Measurements from ENCODE around the gene KRT84.
A peak's percentile ranks its signal among the peaks of the same experiment; 100 is the strongest.
"Not testable (repeated sequence)": the region's sequence is repeated elsewhere in the genome, so short reads cannot be mapped to it uniquely, and the experiment has no call there.

Gene KRT84

DNA sequence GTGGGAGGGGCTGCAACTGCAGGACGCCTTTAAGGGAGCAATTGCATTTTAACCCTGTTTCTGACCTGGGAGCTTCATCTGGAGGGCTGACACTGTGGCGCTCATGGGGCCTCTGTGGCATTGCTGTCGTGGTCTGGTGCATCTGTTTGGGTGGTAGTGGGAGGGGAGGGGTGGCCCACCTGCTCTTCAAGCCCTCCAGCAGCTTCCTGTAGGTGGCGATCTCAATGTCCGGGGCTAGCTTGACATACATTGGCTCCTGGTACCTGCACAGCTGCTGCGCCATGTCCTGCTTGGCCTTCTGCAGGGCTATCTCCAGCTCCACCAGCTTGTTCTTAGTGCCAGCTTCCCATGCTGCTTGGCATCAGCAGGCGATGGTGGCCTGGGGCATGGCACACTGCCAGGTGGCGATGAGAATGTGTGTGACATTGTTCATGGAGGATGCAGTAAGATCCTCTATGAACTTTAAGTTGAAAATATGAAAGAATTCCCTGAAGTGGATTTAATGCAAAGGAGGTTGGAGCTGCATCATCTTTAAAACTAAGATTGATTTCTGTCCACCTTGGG lies 28.4 kb upstream of the KRT84 start:
- H3K4me3 ChIP-seq (replicated peaks in 1 of 2; ENCODE audit: low read depth in 2 of 2, low read length in 2 of 2) = no peak overlapping the region
- TF ChIP-seq, protein P1, sequence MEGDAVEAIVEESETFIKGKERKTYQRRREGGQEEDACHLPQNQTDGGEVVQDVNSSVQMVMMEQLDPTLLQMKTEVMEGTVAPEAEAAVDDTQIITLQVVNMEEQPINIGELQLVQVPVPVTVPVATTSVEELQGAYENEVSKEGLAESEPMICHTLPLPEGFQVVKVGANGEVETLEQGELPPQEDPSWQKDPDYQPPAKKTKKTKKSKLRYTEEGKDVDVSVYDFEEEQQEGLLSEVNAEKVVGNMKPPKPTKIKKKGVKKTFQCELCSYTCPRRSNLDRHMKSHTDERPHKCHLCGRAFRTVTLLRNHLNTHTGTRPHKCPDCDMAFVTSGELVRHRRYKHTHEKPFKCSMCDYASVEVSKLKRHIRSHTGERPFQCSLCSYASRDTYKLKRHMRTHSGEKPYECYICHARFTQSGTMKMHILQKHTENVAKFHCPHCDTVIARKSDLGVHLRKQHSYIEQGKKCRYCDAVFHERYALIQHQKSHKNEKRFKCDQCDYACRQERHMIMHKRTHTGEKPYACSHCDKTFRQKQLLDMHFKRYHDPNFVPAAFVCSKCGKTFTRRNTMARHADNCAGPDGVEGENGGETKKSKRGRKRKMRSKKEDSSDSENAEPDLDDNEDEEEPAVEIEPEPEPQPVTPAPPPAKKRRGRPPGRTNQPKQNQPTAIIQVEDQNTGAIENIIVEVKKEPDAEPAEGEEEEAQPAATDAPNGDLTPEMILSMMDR (IDR thresholded peaks at IDR 0.05; ENCODE audit: low read depth, low read length) = no peak
- no peak for DNase-seq (ENCODE audit: low read depth in 2 of 2)

- no peak overlapping the region for H3K4me3 ChIP-seq (replicated peaks in 1 of 2; ENCODE audit: low read depth in 2 of 2, low read length in 2 of 2)
- no peak for DNase-seq (ENCODE audit: low read depth in 2 of 2)
- TF ChIP-seq, protein P1 (IDR thresholded peaks at IDR 0.05; ENCODE audit: low read depth, low read length) = no peak
These were observed 27.8 kb upstream of the KRT84 start for GRCh38 chr12:52413202-52413601.

DNA sequence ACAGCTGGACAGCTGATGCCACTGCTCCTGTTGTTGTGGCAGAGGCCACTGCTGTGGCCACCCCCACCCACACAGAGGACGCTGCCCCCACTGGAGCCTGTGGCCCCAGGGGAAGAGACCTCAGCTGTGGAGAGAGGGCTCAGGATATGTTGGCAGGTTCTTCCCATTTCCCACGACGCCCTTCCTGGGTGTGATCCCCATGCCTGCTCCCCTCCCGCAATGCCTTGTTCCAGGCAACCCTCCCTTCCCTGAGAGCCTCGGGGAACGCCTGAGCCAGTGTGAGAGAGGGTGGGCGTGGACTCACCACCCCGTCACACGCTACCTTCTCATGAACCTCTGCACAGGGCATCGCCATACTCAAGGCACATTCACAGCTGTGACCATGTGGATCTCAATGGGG lies 26.4 kb upstream of the KRT84 start:
- DNase-seq (ENCODE audit: low read depth in 2 of 2) = no peak
- TF ChIP-seq, protein P1 (IDR thresholded peaks at IDR 0.05; ENCODE audit: low read depth, low read length) = no peak
- H3K4me3 ChIP-seq (replicated peaks in 1 of 2; ENCODE audit: low read depth in 2 of 2, low read length in 2 of 2) = no peak overlapping the region

DNA sequence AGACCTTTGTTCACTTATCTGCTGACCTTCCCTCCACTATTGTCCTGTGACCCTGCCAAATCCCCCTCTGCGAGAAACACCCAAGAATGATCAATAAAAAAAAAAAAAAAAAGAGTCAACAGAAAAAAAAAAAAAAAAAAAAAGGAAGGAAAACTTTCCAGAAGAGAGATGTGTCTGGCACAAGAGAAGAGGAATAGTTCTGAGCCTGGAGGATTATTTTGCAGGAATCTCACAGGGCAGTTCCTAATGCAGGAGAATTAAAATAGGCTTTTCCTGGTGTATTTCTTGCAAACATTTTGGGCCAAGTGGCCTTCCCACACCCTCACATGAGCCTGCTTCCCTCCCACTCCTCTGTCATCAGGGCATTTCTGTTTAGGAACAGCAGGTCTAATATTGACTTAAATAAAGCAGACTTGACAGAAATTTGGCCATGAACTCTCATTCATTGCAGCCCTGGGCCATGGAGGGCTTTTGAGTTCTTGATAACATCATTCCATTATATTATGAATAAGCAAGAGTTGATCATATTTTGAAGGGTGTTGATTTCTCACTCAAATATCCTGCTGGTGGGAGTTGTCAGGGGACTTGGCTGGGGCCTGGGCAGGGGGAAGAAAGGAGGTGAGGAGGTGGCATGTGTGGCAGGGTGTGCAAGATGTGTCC lies 25.3 kb upstream of the KRT84 start:
- not testable (repeated sequence) for DNase-seq (ENCODE audit: low read depth in 2 of 2); H3K4me3 ChIP-seq (replicated peaks in 1 of 2; ENCODE audit: low read depth in 2 of 2, low read length in 2 of 2)

- TF ChIP-seq, protein P1 (IDR thresholded peaks at IDR 0.05; ENCODE audit: low read depth, low read length) = peak; percentile 11
- H3K4me3 ChIP-seq (replicated peaks in 1 of 2; ENCODE audit: low read depth in 2 of 2, low read length in 2 of 2) = no peak overlapping the region
- no peak for DNase-seq (ENCODE audit: low read depth in 2 of 2)
These were observed 22.5 kb upstream of the KRT84 start for GRCh38 chr12:52407918-52408317.

GRCh38 chr12:52405922-52406385 lies 20.5 kb upstream of the KRT84 start, which contains the start of gene KRT82:
Gene KRT82, minus strand, starts transcription at chr12:52406335. Its CDS starts 58 bp downstream, at chr12:52406277.
- no peak for DNase-seq (ENCODE audit: low read depth in 2 of 2)
- TF ChIP-seq, protein P1 (IDR thresholded peaks at IDR 0.05; ENCODE audit: low read depth, low read length) = no peak
- H3K4me3 ChIP-seq (replicated peaks in 1 of 2; ENCODE audit: low read depth in 2 of 2, low read length in 2 of 2) = no peak within 1 kb of the TSS

GRCh38 chr12:52404951-52405350 lies 19.5 kb upstream of the KRT84 start:
- H3K4me3 ChIP-seq (replicated peaks in 1 of 2; ENCODE audit: low read depth in 2 of 2, low read length in 2 of 2) = no peak overlapping the region
- TF ChIP-seq, protein P1 (IDR thresholded peaks at IDR 0.05; ENCODE audit: low read depth, low read length) = no peak
- DNase-seq (ENCODE audit: low read depth in 2 of 2) = no peak
